HG02870 (cell line): Measurements from ENCODE around the gene HOXA11.

Experiments used
- ATAC-seq: cut with Tn5 transposase; IDR thresholded peaks from one replicate; pipeline ENCODE4 v1.9.1; 2021; ENCODE audit warnings: mild to moderate bottlenecking, moderate library complexity; ENCODE audit not compliant: unreplicated experiment

Gene HOXA11

DNA sequence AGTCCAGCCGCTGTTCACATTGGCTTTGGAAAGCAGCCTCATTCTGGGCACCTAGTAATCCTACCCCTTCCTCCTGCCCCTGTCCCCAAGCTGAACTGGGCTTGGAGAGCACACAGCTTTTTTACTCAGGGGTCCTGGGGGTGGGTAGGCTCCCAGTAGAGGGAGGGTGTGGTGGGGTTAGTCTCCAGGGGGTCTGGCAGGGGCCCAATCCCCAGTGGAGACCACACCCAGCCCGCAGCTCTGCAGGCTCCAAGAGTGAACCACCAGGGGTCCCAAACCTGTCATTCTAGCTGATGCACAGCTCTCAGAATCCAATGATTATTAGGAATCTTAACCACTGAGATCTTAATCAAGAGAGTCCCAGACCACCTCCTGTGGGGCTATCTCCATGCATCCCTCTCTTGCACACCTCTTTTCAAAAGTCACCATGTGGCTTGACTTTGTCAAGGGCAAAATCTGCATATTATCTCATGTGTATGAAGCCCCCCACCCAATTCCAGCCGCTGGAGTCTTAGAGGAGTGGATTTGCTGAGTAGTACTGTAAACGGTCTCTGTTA lies 2.7 kb downstream of the HOXA11 start:
- no peak for ATAC-seq

DNA sequence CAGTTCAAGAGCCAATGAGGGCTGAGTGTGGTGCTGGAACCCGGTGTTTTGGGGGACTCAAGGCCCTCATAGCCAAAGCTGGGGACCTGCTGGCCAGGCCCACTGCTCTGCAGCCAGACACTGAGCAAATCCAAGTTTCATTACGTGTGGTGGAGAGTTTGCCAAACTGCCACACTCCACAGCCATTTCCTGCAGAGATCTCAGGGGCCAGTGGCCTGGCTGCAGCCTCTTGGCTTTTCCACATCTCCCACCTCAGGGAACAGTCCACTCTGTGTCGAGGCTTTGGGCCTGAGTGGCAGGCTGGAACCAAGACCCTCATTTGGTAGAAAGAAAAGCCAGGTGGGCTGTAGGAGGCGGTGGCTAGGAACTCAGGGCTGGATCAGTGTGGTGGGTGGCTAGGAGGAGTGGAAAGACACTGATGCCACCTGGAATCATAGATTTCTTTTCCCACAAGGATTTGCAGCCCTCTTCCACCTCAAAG lies 3.2 kb downstream of the HOXA11 start:
- ATAC-seq: no peak

GRCh38 chr7:27180431-27181420 lies 4.3 kb downstream of the HOXA11 start:
- ATAC-seq: no peak

GRCh38 chr7:27179503-27180430 lies 5.3 kb downstream of the HOXA11 start:
- ATAC-seq: no peak

DNA sequence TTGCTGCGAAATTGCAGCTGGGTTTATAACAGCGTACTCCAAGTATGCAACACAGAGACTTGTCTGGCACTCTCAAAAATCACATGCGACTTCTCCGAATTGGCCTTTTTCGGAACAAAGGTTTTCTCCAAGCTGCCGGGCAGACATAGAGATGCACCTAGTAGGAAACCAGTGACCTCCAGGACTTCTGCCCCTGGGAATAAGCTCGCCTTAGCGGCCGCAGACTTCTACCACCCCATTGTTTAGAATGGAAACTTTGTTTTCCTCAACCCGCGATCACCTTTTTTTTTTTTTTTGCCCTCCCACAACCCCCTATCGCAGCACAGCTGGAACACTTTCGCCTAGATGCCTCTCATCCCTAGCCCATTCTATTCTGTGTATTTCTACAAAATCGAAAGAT lies 6.0 kb downstream of the HOXA11 start:
- ATAC-seq: no peak

DNA sequence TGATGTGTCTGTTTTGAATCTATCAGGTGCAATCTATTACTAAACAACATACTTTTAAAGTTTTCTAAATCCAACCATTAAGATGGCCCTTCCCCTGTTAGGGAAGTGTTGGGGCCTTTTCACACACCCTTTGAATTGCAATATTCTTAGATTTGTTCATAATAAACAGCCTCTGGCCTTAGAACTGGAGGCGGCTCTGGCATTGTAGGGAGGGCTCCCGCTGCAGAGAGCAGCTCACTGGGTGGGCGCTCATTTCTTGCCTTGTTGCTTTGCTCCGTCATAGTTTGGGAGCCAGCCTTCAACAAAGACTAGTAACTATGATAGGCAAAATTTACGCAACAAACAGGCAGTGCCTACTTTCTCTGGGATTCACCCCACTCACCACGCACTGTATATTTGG lies 6.7 kb downstream of the HOXA11 start:
- no peak for ATAC-seq

GRCh38 chr7:27177795-27178320 lies 7.2 kb downstream of the HOXA11 start:
- no peak for ATAC-seq

- ATAC-seq: no peak
These were observed 7.9 kb downstream of the HOXA11 start for GRCh38 chr7:27176962-27177794.

GRCh38 chr7:27176524-27176845 lies 8.5 kb downstream of the HOXA11 start:
- no peak for ATAC-seq

DNA sequence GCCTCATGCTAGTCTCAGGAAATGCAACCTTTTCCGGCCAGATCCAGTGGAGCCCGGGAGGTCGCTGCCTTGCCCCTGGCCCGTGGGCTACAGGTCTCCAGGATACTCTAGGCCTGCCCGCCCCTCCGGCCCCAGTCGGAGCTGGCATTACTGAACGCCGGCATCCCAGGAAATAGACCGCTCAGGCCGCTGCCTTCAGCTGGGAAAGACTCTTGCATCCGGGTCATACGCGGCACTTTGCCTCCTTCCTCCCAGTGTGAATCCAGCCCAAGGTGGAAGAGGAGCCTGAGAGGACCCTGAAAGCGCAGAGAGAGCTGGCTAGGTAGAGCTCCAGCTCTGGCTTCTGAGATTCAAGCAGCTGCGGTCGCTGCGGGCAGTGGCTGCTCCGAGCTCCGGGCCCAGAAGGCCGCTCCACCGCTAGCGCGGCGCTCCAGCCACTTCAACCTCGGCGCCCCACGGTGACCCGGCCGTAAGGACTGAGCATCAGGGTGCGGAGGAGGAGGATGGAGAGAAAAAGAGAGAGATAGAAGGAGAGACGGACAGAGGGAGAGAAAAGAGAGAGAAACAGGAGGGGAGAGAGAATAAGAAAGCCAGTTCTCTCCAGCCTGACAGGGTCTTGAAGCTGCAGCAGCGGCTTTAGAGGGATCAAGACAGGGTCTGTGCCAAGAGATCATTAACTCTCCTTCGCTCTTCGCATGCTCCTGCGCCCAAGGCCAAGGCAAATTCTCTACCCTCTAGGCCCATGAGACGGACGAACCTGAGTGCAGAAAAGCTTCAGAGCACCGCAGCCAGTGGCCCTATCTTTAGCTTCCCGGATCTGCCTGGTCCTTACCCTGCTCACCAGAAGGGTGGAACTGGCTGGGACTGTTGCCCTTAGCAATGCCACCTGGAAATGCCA lies 9.2 kb downstream of the HOXA11 start:
- no peak for ATAC-seq

GRCh38 chr7:27174874-27175625 lies 10.0 kb downstream of the HOXA11 start:
- no peak for ATAC-seq

- ATAC-seq: no peak
These were observed 10.8 kb downstream of the HOXA11 start, which contains the start of gene HOXA10 for GRCh38 chr7:27173956-27174873. HOXA10 (minus strand) TSS chr7:27174320; CDS start chr7:27174306, 14 bp downstream.

DNA sequence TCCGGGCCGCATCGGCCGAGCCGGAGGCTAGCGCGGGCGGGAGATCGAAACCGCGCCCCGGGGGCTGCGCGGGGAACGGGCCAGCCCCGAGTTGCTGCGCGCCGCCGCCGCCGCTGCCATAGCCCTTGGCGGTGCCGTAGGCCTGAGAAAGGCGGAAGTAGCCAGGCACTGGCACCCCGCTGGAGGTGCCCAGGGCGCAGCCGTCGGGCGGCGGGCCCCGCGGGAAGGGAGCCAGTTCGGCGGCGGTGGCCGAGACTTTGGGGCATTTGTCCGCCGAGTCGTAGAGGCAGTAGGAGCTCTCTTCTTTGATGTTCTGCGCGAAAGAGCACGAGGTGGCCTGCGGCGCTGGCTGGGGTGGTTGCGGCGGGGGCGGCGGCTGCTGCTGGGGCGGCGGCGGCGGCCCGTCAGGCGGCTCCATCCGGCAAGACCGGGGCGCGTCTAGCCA lies 11.5 kb downstream of the HOXA11 start:
- no peak for ATAC-seq

DNA sequence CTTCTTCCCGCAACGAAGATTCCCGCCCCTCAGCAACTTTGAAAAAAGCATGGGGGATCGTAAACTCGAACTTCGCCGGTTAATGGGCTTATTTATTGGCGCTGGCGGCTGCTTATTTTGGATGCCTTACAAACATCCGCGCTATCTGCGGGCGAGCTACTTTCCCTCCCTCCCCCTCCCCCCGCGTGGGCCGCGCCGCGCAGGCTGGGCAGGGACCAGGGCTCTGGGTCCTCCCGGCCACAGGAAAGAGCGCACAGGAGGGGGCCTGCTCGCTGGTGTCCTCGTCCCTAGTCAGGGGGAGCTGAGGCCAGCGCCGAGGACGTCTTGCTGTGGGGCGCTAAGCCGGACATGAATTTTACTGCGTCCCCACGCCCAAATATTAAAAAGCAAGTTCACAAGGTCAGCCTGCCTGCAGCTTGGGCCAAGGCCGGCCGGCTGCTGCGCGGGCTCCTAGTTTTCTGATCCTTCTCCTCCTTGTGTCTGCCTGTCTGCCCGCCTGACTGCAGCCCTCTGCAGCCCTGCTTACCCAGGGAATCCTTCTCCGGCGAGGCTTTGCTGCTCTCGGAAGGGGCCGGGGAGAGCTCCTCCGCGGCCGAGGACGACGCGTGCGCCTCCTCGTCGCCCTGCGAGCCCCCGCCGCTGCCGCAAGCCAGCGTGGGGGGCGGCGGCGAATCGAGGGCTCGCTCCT lies 12.1 kb downstream of the HOXA11 start:
- ATAC-seq: no peak

GRCh38 chr7:27172315-27172774 lies 12.7 kb downstream of the HOXA11 start:
- ATAC-seq: no peak

GRCh38 chr7:27171637-27172314 lies 13.3 kb downstream of the HOXA11 start:
- ATAC-seq: no peak
